Measurements from ENCODE around the gene PDZD7.
"Not testable (repeated sequence)": the region's sequence is repeated elsewhere in the genome, so short reads cannot be mapped to it uniquely, and the experiment has no call there.

The PDZD7 gene

DNA sequence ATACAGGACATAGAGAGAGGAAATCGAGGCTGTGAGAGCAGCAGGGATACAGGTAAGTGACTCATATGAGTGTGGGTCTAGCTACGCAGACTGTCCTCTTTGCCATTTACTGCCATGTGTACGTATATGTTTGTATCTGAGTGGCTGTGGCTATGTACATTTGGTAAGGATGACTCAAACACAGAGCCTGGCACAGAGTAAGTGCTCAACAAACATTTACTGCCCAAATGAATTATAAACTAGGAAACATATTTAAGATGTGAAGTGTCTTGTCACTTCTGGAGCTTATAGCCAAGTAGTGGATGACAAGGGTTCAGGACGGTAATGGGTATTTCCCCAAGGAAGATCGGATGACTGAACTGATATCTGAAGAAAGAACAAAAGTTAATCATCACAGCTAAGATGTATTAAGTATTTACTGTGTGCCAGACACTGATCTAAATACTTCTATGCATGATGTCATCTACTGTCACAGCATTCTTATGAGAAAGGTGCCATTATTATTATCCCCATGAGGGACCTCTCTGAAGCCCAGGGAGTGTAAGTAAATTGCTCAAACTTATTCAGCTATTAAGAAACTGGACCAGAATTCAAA, 49.7 kb downstream of the PDZD7 start:
- no peak for DNase-seq

DNA sequence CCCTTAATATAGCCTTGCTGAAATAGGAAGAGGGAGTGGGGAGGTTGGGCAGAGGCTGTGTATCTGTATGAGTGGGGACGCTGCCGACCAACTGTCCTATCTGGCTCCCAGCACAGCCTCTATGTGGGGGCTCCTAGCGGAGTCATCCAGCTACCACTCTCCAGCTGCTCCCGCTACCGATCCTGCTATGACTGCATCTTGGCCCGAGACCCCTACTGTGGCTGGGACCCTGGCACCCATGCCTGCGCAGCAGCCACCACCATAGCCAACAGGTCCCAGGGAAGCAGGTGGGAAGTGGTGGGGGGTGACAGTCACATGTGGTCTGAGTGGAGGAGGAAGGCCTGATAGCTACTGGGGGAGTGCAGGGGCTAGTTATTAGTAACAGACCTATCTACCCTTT, 50.2 kb downstream of the PDZD7 start:
- no peak for DNase-seq

DNA sequence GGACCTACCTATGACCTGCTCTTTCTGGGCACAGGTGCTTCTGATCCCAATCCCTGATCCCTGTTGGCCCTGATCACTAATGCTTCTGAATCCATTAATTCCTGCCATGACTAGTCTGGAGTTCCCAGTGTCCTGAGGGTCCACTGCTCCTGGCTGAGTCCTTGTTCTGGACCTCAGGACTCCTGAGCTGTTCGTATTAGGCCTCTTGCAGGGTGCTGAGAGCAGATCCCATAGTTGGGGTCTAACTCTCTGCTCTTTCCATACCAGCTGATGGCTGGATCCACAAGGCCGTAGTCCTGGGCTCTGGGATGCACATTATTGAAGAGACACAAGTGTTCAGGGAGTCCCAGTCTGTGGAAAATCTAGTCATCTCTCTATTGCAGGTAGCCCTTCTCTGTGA, 50.6 kb downstream of the PDZD7 start:
- DNase-seq: no peak

DNA sequence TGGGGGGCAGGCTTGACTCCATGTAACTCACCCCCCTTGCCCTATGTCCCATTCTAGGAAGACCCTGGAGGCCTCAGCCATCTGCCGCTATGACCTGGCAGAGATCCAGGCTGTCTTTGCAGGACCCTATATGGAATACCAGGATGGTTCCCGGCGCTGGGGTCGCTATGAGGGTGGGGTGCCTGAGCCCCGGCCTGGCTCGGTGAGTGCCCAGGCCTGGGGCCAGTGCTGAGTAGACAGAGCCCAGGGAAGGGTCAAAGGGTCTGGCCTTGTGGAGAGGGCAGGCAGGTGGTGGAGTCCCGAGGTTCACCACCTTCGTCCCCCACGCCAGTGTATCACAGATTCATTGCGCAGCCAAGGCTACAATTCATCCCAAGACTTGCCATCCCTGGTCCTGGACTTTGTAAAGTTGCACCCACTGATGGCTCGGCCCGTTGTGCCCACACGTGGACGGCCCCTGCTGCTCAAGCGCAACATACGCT, 51.1 kb downstream of the PDZD7 start:
- no peak for DNase-seq

DNA sequence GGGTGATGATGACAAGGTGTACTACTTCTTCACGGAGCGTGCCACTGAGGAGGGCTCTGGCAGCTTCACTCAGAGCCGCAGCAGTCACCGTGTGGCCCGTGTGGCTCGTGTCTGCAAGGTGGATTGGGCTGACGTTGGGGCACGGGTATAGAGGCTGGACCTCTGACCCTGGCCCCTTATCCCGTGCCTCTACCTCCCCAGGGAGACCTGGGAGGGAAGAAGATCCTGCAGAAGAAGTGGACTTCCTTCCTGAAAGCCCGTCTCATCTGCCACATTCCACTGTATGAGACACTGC, 52.1 kb downstream of the PDZD7 start:
- no peak for DNase-seq

DNA sequence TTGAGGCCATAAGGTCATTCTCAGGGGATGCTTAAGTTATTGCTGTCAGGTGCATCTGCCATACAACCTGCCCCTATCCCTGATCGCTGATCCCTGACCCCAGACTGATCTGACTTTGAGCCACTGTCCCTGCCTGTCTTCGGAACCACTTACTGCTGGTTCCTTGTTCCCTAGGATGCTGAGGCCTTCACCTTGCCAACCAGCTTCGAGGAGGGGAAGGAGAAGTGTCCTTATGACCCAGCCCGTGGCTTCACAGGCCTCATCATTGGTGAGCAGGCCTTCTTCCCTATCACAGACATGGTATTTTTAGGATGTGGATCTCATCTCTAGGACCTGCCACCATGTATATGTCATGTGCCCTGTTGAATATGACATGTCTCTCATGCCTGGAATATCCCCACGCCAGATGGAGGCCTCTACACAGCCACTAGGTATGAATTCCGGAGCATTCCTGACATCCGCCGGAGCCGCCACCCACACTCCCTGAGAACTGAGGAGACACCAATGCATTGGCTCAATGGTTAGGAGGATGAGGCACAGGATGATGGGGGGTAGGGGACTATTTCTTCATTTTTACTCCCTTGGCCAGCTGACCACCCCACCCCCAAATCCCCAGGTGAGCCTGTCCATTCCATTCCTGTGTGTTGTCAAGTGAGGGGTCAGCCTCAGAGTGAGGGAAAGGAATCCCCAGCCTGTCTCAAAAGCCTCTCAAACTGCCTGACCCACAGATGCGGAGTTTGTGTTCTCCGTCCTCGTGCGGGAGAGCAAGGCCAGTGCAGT, 52.6 kb downstream of the PDZD7 start:
- no peak for DNase-seq

DNA sequence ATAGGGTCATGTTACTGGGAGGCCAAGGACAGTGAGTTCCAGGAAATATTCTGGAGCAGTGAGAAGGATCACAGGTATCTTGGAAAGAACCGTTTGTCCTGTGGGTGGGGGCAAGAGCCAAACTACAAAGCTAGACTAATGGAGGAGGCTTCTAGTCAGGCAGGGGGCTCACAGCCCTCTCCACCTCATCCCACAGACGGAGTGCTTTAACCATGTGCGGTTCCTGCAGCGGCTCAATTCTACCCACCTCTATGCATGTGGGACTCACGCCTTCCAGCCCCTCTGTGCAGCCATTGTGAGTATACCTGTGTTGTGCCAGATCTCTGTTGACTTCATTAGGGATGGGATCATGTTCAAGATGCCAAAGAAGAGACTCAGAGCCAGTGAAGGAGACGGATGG, 53.5 kb downstream of the PDZD7 start:
- no peak for DNase-seq

DNA sequence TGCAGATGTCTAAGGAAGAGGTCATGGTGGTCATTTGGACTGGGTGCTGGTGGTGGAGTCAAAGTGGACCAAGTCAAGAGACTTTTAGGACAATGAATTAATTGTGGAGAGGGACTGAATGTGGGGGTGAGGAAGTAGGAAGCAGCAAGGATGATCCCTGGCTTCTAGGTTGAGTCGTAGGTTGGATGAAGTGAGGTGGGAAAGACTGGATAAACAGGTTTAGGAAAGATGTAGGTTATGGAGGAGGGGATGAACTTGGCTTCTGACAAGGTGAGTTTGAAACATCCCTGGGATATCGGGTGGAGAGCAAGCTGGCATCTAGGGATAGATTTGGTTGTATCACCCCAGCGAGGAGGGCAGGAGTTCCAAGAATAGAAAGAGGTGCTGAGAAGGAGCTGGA, 54.0 kb downstream of the PDZD7 start:
- no peak for DNase-seq

DNA sequence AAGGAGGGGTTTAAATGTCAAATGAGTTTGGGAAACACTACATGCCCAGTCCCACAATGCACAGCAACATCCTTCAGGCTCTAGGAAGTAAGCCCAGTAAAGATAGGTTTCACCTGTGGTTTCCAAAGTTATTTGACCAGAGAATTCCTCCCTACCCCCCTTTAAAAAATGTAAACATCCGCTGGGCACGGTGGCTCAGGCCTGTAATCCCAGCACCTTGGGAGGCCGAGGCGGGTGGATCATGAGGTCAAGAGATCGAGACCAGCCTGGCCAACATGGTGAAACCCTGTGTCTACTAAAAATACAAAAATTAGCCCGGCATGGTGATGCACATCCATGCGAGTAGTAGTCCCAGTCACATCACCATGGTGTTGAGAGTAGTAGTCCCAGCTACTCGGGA, 55.5 kb downstream of the PDZD7 start:
- not testable (repeated sequence) for DNase-seq

DNA sequence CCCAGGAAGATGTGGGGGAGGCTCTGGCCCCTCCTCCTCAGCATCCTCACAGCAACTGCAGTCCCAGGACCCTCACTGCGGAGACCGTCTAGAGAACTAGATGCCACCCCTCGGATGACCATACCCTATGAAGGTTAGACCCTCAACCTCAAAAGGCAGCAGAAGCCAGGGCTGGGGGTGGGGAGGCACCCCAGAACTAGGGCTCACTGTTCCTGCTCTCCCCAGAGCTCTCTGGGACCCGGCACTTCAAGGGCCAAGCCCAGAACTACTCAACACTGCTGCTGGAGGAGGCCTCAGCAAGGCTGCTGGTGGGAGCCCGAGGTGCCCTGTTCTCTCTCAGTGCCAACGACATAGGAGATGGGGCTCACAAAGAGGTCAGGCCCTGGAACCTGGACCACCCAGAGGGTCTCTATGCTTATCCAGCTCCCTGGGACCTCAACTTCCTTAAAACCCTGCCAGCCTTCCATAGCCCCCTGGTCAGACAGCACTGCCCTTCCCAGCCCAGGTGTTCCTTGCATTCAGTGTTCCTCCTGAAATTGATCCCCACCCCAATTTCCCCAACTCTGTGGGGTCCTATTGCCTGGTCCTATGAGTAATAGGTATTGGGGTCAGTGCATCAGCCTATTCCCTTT, 57.9 kb downstream of the PDZD7 start:
- DNase-seq: no peak

DNA sequence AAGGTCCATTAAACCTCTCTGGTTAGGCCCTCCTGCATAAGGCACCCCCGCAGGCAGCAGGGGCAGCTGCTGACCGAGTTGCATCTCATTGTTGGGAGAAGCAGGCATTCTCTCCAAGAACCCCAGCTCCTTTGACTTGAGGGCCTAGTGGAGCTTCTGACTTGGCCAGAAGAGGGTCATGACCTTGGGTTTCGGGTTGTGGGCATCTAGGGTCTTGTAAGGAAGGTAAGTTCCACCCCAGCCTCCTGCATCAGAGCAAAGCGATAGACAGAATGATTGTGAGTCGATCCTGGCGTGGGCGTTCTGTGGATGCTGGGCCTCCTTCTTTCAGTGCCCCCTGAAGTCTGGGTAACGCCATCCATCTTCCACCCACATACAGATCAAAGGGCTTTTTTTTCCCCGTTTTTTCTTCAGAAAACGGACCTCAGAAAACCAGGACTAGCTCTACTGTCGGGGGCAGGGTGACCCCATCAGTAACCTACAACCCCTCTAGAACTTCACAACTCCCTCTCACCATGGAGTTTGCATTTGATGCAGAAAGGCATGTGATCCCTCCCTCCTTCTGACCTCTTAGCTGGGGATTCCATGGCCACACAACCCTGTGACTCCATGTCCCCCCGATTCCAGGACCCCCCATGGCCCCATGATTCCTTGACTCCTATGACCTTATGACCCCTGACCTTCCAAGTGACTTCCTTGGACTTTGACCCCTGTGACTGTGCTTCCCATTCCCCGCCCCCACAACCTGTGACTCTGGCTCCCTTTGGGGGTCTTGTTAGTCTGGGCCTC, 58.6 kb downstream of the PDZD7 start:
- no peak for DNase-seq

DNA sequence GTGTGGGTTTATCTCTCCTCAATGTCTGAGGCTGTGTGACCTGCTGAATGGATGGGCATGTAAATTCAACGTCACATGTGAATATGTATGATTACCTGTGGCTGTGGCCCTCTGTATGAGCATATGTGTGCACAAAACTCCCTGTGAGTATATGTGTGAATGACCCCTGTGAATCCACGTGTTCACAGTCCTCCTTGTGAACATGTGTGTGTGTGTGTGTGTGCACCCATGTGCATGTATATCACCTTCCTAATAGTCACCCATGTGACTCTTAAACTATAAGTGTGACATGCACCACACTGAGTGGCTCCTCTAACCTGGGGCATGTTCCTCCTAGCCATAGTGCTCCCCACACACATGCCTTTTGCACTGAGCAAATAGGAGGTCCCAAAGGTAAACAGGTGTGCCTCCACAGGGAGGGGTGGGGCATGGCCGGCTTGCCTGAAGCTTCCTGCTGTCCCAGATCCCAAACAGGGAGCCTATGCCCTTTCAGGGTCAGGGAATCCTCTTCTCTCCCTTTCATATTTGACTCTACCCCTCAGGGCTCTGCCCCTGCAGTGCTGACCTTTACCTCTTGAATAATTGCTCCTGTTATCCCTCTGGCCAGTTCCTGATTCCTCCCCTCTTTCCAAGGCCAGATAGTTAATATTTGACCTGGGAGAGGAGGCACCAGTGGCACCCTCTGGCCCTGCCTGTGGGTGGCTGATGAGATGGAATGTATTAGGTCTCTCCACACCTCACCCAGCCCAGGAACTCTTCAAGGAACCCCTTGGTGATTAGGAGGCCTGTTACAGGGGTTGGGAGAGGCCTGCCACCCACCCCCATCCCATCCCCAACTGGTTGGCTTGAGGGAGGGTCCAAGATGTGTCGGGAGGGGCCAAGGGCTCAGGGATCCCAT, 59.8 kb downstream of the PDZD7 start:
- no peak for DNase-seq

DNA sequence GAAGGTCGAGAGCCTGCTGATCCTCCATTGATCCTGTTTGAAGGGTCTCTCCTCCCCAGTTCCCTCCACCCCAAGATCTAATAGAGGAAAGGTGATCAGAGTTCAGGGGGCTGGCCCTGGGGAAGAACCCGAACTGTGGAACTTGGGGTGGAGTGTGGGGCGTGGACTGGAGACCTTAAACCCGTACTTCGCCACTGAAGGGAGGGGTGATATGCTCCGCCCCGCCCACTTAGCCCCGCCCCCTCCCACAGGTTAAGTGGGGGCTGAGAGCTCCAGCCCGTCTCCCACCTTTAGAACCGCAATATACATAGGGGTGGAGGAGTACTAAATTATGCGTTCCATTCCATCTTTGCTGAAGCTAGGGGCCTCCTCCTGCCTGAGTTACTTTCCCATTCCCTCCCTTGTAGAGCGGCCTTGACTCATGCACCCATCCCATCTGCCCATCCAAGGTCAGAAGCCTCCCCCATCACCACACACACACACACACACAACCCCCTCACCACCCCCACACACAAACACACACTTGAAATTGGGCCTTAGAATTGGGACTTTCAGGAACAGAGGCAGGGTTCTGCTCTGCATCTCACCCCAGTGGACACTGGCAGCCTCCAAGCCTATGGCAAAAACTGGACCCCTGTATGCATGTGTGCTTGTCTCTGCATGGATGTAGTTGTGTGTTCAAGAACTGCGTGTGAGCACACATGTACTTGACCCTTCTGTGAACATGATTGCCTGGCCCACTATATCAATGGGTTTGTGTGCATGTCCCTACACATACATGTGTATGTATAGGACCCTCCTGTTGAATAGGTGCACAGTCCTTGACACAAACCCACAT, 60.6 kb downstream of the PDZD7 start:
- DNase-seq: peak; percentile 34

DNA sequence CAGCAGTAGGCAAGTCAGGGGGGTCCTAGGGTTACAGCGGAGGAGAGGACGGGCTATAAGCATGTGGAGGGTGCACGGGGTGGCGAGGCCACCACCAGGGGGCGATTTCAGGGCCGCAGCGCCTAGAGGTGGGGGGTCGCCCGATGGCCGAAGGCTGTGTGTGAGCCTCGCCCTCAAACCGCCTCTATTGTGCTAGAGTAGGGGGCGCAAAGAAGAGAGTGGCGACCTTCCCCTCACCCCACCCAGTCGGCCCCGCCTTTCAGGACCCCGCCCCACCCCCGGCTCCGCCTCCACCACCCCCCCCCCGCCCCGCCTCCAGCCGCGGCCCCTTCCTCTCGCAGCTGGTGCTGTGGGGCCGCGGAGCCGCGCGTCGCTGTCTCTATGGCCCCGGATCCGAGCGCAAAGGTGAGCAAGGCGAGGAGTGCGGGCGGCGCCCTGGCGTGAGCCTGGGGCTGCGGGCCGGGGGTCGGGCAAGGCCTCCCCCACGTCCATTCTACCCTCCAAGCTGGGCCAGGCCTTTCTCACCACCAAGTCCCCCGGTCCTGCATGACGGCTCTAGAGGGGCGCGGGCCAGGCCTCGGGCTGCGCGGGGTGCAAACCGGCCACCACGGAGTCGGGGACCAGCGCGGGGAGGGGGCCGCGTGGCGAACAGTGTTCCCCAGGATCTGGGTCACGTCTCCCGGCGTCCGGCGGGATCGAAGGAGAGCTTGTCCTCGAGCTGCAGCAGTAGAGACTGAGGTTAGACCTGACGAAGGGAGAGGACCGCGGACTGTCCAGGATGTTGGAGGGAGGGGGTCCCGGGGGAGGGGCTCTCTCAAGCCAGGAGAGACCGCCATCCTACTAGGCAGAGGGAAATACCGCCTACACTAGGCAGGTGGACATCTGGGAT, 61.5 kb downstream of the PDZD7 start, which contains the start of gene SEMA4G:
SEMA4G (plus strand) TSS at position 318 of the 889 bp plus-strand sequence. CDS start 3,409 bp downstream, outside the sequence.
- peak; percentile 34 for DNase-seq

DNA sequence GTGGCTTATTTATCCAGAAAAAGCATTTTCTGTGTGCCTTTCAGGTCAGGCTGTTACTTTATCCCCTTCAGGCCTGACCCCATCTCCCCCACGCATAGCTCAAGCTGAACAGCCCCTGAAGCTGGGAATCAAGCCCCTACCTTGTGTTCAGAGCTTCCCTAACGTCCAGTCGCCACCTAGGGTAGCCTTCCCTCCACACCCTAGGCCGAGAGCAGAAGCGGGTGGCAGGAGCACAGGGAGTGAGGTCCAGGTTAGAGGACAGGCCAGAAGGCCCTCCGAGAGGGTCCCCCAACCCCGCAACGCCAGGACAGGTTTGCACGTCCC, 62.1 kb downstream of the PDZD7 start:
- DNase-seq: no peak

DNA sequence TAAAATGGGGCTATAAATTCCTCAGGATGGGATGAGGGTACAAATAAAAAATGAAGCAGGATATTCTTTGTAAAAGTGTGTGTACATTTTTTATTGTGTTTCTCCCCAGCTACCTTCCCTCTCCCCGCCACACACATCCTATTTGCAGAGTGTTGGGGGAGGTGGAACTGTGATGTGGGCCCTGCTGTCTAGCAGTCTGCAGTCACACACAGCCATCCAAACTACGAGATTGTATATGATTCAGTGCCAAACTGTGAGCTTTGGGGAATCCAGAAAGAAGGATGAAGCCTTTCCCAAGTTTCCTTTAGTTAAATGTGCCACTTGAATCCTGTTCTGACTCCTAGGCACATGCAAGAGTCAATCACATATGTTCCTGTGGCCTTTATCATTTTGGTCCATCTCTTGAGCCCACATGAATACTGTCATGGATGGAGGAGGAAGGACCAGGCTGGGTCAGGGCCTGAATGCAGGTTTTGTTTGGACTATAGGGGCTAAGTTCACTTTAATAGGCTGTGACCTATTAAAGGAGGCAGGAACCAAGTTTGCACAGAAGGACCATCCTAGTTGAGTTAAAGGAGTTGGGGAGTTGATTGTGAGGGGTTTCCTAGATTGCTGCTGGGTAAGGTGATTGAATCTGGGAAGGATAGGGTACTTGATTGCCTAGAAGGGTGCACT, 62.7 kb downstream of the PDZD7 start:
- no peak for DNase-seq

DNA sequence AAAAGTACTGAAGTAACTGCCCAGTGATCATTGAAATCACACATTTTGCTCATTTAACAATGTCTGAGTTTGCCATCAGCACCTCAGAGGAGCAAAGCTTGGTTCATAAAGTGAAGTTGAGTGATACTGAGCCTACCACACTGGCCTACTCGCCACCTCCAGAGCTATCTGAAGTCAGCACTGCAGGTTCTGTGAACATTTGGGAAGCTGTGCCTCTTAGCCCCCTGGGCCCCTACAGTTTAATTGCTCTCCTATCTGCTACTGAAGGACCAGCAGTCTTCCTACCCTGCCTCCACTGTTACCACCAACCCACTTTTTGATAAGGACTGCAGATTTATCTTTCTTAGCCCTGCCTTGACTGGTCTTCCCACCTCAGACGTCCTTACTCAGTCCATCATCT, 63.6 kb downstream of the PDZD7 start:
- no peak for DNase-seq

DNA sequence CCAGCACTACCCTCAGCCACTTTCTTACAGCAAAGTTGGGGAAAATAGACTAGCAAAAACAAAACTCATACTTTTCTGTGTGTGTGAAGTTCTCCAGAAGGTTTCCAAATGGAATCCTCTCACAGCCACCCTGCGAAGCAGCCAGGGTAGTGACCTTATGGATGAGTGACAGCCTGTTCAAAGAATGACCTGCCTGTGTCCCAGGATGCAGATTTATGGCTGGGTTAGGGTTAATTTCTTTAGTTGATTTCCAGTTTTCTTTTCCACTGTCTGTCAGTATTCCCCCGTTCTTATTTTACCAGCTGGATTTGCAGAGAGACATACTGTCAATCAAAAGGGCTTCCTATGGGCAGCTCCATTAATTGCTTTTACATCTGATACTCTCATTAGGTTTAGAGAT, 64.0 kb downstream of the PDZD7 start:
- DNase-seq: no peak

DNA sequence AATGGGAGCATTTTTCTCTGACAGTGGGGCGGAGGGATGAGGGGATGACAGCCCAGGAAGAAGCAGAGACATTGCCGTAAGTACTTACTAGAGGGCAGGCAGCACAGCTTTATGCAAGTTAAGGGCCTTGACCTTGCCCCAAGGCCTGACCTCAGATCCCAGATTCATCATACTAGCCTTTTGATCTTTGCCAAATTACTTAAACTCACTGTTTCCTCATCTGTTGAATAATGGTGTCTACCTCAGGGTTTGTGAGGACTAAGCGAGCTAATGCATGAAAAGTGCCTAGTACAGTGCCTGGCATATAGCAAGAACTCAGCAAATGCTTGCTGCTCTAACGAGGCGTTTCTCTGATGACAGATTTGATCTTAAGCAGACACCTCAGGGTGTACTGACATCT, 65.1 kb downstream of the PDZD7 start:
- no peak for DNase-seq

DNA sequence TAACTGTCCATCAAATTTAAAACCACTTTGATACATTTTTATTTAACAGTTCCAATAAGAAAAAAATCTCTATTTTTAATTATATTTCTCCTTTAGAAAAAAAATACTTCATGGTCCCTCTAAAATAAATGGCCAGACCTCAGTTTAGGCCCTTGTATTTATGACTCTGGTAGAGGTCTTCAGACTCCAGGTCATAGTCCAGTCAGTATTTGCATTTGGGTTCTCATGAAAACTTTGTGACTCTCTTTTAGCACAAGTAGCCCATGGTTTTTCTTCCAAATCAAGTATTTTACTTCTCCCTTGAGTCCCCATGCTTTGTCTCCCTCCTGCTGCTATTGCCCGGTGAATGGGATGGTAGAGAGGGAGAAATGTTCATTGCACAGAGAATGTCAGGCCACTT, 67.1 kb downstream of the PDZD7 start:
- no peak for DNase-seq
